ENCODE data around the gene MCC. TPM values are rescaled to one million over a fixed set of nuclear protein-coding genes. Genes with fewer than 3 reads are reported as not detected.

MCC gene
- total and polyA plus RNA-seq, 2 donors from 2014 or later = 2.4 to 20.6 TPM

- Histone ChIP-seq H3K27ac (ENCODE audit: low read depth in 2 of 2, low read length in 2 of 2) (no peak overlapping the region), H3K4me1 (ENCODE audit: control insufficient read depth in 2 of 3, insufficient read depth in 2 of 3, low read depth in 1 of 3, low read length in 3 of 3) (peaks cover 0 to 26% (median 6%) of the 10 kb centered on the region in 3 donors), H3K36me3 (ENCODE audit: control insufficient read depth in 2 of 3, insufficient read depth in 3 of 3, low read length in 3 of 3) (no peaks in the 10 kb centered on the region), H3K27me3 (ENCODE audit: control insufficient read depth, insufficient read depth, low read length) (no peaks in the 10 kb centered on the region), H3K4me3 (ENCODE audit: low read length in 3 of 3) (no peak overlapping the region), H3K9ac (ENCODE audit: low read length in 3 of 3) (no peak overlapping the region), H3K9me3 (ENCODE audit: control insufficient read depth in 2 of 3, insufficient read depth in 1 of 3, low read length in 3 of 3) (no peaks in the 10 kb centered on the region)
- intact Hi-C loops (cut with DNase I) = no loop called here
- no peak for TF ChIP-seq CTCF (IDR thresholded peaks at IDR 0.05; ENCODE audit: borderline replicate concordance, extremely low read depth, insufficient read depth)
- FAIRE-seq = no peak
- no peak for DNase-seq
Measured at GRCh38 chr5:113280541-113280940, 207.7 kb downstream of the MCC start.

- intact Hi-C loops (cut with DNase I) = no loop called here
- DNase-seq = no peak
- no peak for TF ChIP-seq CTCF (IDR thresholded peaks at IDR 0.05; ENCODE audit: borderline replicate concordance, extremely low read depth, insufficient read depth)
- no peak for FAIRE-seq
- H3K9ac ChIP-seq (ENCODE audit: low read length in 3 of 3) = no peak overlapping the region
- H3K27ac ChIP-seq (ENCODE audit: low read depth in 2 of 2, low read length in 2 of 2) = no peak overlapping the region
- H3K36me3 ChIP-seq (ENCODE audit: control insufficient read depth in 2 of 3, insufficient read depth in 3 of 3, low read length in 3 of 3) = no peaks in the 10 kb centered on the region
- H3K4me3 ChIP-seq (ENCODE audit: low read length in 3 of 3) = no peak overlapping the region
- H3K27me3 ChIP-seq (ENCODE audit: control insufficient read depth, insufficient read depth, low read length) = no peaks in the 10 kb centered on the region
- H3K4me1 ChIP-seq (ENCODE audit: control insufficient read depth in 2 of 3, insufficient read depth in 2 of 3, low read depth in 1 of 3, low read length in 3 of 3) = peaks cover 0 to 30% (median 6%) of the 10 kb centered on the region in 3 donors
- H3K9me3 ChIP-seq (ENCODE audit: control insufficient read depth in 2 of 3, insufficient read depth in 1 of 3, low read length in 3 of 3) = no peaks in the 10 kb centered on the region
Measured at GRCh38 chr5:113278976-113279375, 209.3 kb downstream of the MCC start.

- Histone ChIP-seq H3K4me3 (ENCODE audit: low read length in 3 of 3) (no peak overlapping the region), H3K27ac (ENCODE audit: low read depth in 2 of 2, low read length in 2 of 2) (no peak overlapping the region), H3K4me1 (ENCODE audit: control insufficient read depth in 2 of 3, insufficient read depth in 2 of 3, low read depth in 1 of 3, low read length in 3 of 3) (peaks cover 0 to 10% (median 5%) of the 10 kb centered on the region in 3 donors), H3K36me3 (ENCODE audit: control insufficient read depth in 2 of 3, insufficient read depth in 3 of 3, low read length in 3 of 3) (no peaks in the 10 kb centered on the region), H3K9me3 (ENCODE audit: control insufficient read depth in 2 of 3, insufficient read depth in 1 of 3, low read length in 3 of 3) (no peaks in the 10 kb centered on the region), H3K27me3 (ENCODE audit: control insufficient read depth, insufficient read depth, low read length) (no peaks in the 10 kb centered on the region), H3K9ac (ENCODE audit: low read length in 3 of 3) (no peak overlapping the region)
- DNase-seq = no peak
- intact Hi-C loops (cut with DNase I) = no loop called here
- TF ChIP-seq CTCF (IDR thresholded peaks at IDR 0.05; ENCODE audit: borderline replicate concordance, extremely low read depth, insufficient read depth) = no peak
- no peak for FAIRE-seq
Measured at GRCh38 chr5:113276493-113276892, 211.8 kb downstream of the MCC start.

- Histone ChIP-seq H3K27ac (ENCODE audit: low read depth in 2 of 2, low read length in 2 of 2) (no peak overlapping the region), H3K4me3 (ENCODE audit: low read length in 3 of 3) (no peak overlapping the region), H3K36me3 (ENCODE audit: control insufficient read depth in 2 of 3, insufficient read depth in 3 of 3, low read length in 3 of 3) (no peaks in the 10 kb centered on the region), H3K9ac (ENCODE audit: low read length in 3 of 3) (no peak overlapping the region), H3K9me3 (ENCODE audit: control insufficient read depth in 2 of 3, insufficient read depth in 1 of 3, low read length in 3 of 3) (no peaks in the 10 kb centered on the region), H3K4me1 (ENCODE audit: control insufficient read depth in 2 of 3, insufficient read depth in 2 of 3, low read depth in 1 of 3, low read length in 3 of 3) (peaks cover 0 to 6% (median 2%) of the 10 kb centered on the region in 3 donors), H3K27me3 (ENCODE audit: control insufficient read depth, insufficient read depth, low read length) (no peaks in the 10 kb centered on the region)
- no peak for DNase-seq
- no peak for TF ChIP-seq CTCF (IDR thresholded peaks at IDR 0.05; ENCODE audit: borderline replicate concordance, extremely low read depth, insufficient read depth)
- intact Hi-C loops (cut with DNase I) = no loop called here
- no peak for FAIRE-seq
Measured at GRCh38 chr5:113276001-113276400, 212.3 kb downstream of the MCC start.

Data from kidney (tissue), 14 donors.